H9 (cell line): ENCODE results near the gene PTPRJ. TPM values are rescaled to one million over a fixed set of nuclear protein-coding genes. Genes with fewer than 3 reads are reported as not detected.

Source experiments
- DNase-seq: peaks from one replicate; pipeline ENCODE4 v3.0.0-alpha.2; 2017
- H2AFZ ChIP-seq: one replicate; pipeline ENCODE4 v1.6.1; 2013; ENCODE audit warnings: mild to moderate bottlenecking, low read length, control low read depth, moderate library complexity
- H2AK5ac ChIP-seq: 2 replicates; pipeline ENCODE4 v1.6.1; 2013; ENCODE audit warnings: low read length, control low read depth, mixed read lengths; ENCODE audit not compliant: insufficient read length
- H2BK120ac ChIP-seq: one replicate; pipeline ENCODE4 v1.6.1; 2013; ENCODE audit warnings: low read depth, mild to moderate bottlenecking, low read length, control low read depth, inconsistent platforms; ENCODE audit not compliant: poor library complexity, severe bottlenecking
- H2BK12ac ChIP-seq: 2 replicates; pipeline ENCODE4 v1.6.1; 2013; ENCODE audit warnings: low read length, control low read depth, mixed read lengths, low read depth; ENCODE audit not compliant: insufficient read length
- H2BK15ac ChIP-seq: 2 replicates; pipeline ENCODE4 v1.6.1; 2013; ENCODE audit warnings: low read depth, low read length, control low read depth
- H2BK20ac ChIP-seq: one replicate; pipeline ENCODE4 v1.6.1; 2013; ENCODE audit warnings: low read depth, mild to moderate bottlenecking, low read length, control low read depth, inconsistent platforms; ENCODE audit not compliant: poor library complexity, severe bottlenecking
- H2BK5ac ChIP-seq: 2 replicates; pipeline ENCODE4 v1.6.1; 2013; ENCODE audit warnings: low read length, control low read depth, mixed read lengths; ENCODE audit not compliant: insufficient read length
- H3K14ac ChIP-seq: 2 replicates; pipeline ENCODE4 v1.6.1; 2013; ENCODE audit warnings: low read length, control low read depth; ENCODE audit not compliant: insufficient read depth
- H3K18ac ChIP-seq: 2 replicates; pipeline ENCODE4 v1.6.1; 2013; ENCODE audit warnings: low read depth, mild to moderate bottlenecking, mixed read lengths, low read length, control low read depth; ENCODE audit not compliant: insufficient read length
- H3K23ac ChIP-seq: 2 replicates; pipeline ENCODE4 v1.6.1; 2013; ENCODE audit warnings: low read length, control low read depth, mixed read lengths, low read depth; ENCODE audit not compliant: insufficient read length
- H3K23me2 ChIP-seq: 2 replicates; pipeline ENCODE4 v1.6.1; 2013; ENCODE audit warnings: low read depth, mild to moderate bottlenecking, mixed read lengths, low read length, control low read depth; ENCODE audit not compliant: insufficient read length, poor library complexity, severe bottlenecking
- H3K27ac ChIP-seq: 2 replicates; pipeline ENCODE4 v1.5.1; 2013; ENCODE audit warnings: low read length, control low read depth, mixed read lengths, low read depth; ENCODE audit not compliant: insufficient read length
- H3K27me3 ChIP-seq: 2 replicates; pipeline ENCODE4 v1.6.1; 2013; ENCODE audit warnings: low read length, control low read depth, inconsistent platforms; ENCODE audit not compliant: insufficient read depth
- H3K4ac ChIP-seq: 2 replicates; pipeline ENCODE4 v1.6.1; 2013; ENCODE audit warnings: low read depth, mild to moderate bottlenecking, control low read depth, inconsistent platforms, low read length, moderate library complexity
- H3K4me1 ChIP-seq: 2 replicates; pipeline ENCODE4 v1.6.1; 2013; ENCODE audit warnings: low read length, control low read depth, inconsistent platforms; ENCODE audit not compliant: insufficient read depth
- H3K4me2 ChIP-seq: 2 replicates; pipeline ENCODE4 v1.6.1; 2013; ENCODE audit warnings: low read length, control low read depth, mixed read lengths; ENCODE audit not compliant: insufficient read length, insufficient read depth
- H3K56ac ChIP-seq: 2 replicates; pipeline ENCODE4 v1.6.1; 2013; ENCODE audit warnings: low read depth, mild to moderate bottlenecking, mixed read lengths, low read length, control low read depth; ENCODE audit not compliant: insufficient read length
- H3K79me1 ChIP-seq: 2 replicates; pipeline ENCODE4 v1.6.1; 2013; ENCODE audit warnings: low read depth, mild to moderate bottlenecking, moderate library complexity, low read length, control low read depth, inconsistent platforms; ENCODE audit not compliant: insufficient read depth, poor library complexity, severe bottlenecking
- H3K79me2 ChIP-seq: 2 replicates; pipeline ENCODE4 v1.6.1; 2013; ENCODE audit warnings: low read length, control low read depth, inconsistent platforms; ENCODE audit not compliant: insufficient read depth
- H3K9ac ChIP-seq: 2 replicates; pipeline ENCODE4 v1.6.1; 2013; ENCODE audit warnings: low read length, control low read depth, mixed read lengths; ENCODE audit not compliant: insufficient read length; ENCODE audit errors: extremely low read depth
- H3K9me3 ChIP-seq: one replicate; pipeline ENCODE4 v1.6.1; 2013; ENCODE audit warnings: low read depth, low read length, inconsistent platforms; ENCODE audit not compliant: control insufficient read depth
- H3T11ph ChIP-seq: one replicate; pipeline ENCODE4 v1.6.1; 2013; ENCODE audit warnings: mild to moderate bottlenecking, low read length, control low read depth, inconsistent platforms
- H4K20me1 ChIP-seq: one replicate; pipeline ENCODE4 v1.6.1; 2013; ENCODE audit not compliant: control insufficient read depth, insufficient read length, insufficient read depth
- H4K5ac ChIP-seq: 2 replicates; pipeline ENCODE4 v1.6.1; 2013; ENCODE audit warnings: low read depth, mild to moderate bottlenecking, mixed read lengths, low read length, control low read depth; ENCODE audit not compliant: insufficient read length
- H4K8ac ChIP-seq: replicated peaks from 2 replicates; pipeline ENCODE4 v1.6.1; 2013; ENCODE audit warnings: low read length, control low read depth, mixed read lengths, low read depth; ENCODE audit not compliant: insufficient read length
- H4K91ac ChIP-seq: 2 replicates; pipeline ENCODE4 v1.6.1; 2013; ENCODE audit warnings: low read depth, mild to moderate bottlenecking, moderate library complexity, mixed read lengths, low read length, control low read depth; ENCODE audit not compliant: insufficient read length
- H3K27ac Mint-ChIP-seq, 3 experiments: 2 replicates in 2 of 3; 3 replicates in 1 of 3; pipeline ENCODE4 v1.8.0; 2020 to 2021; ENCODE audit warnings: mixed read lengths in 3 of 3, mild to moderate bottlenecking in 1 of 3, moderate library complexity in 1 of 3
- H3K27me3 Mint-ChIP-seq: 2 replicates; pipeline ENCODE4 v1.8.0; 2021; ENCODE audit warnings: low read depth, mild to moderate bottlenecking, moderate library complexity, mixed read lengths
- H3K36me3 Mint-ChIP-seq, 3 experiments: 2 replicates in 2 of 3; 3 replicates in 1 of 3; pipeline ENCODE4 v1.8.0; 2020 to 2021; ENCODE audit warnings: low read depth in 3 of 3, mixed read lengths in 3 of 3; ENCODE audit not compliant: insufficient read depth in 1 of 3
- H3K4me1 Mint-ChIP-seq, 2 experiments: 2 replicates each; pipeline ENCODE4 v1.8.0; 2020; ENCODE audit warnings: mixed read lengths in 2 of 2
- H3K4me3 Mint-ChIP-seq, 2 experiments: 2 replicates in 1 of 2; 3 replicates in 1 of 2; pipeline ENCODE4 v1.8.0; 2020 to 2021; ENCODE audit warnings: mild to moderate bottlenecking in 2 of 2, mixed read lengths in 2 of 2, moderate library complexity in 1 of 2
- H3K9me3 Mint-ChIP-seq, 2 experiments: 2 replicates in 1 of 2; 3 replicates in 1 of 2; pipeline ENCODE4 v1.8.0; 2020; ENCODE audit warnings: mild to moderate bottlenecking in 2 of 2, mixed read lengths in 2 of 2, moderate library complexity in 1 of 2
- WGBS: extraction: QIAGEN DNeasy Blood & Tissue Kit; methylation state at CpG from one replicate; pipeline ENCODE4 v1.1.7; 2013; ENCODE audit warnings: missing lambda C conversion rate, low lambda C conversion rate, mixed read lengths; ENCODE audit not compliant: insufficient read length; ENCODE audit errors: extremely low coverage; 5-methylcytosine and 5-hydroxymethylcytosine counted together
- total RNA-seq: library from RNA; stranded (reverse); gene quantifications from 2 replicates; pipeline ENCODE4 v1.2.1, GENCODE V29; 2021
- TF ChIP-seq, protein P1 (sequence below): fragments of 200-600 bp; sonication (generic); conservative IDR thresholded peaks from 3 replicates; pipeline ENCODE4 v1.8.0; 2021; ENCODE audit warnings: antibody characterized with exemption, mild to moderate bottlenecking

PTPRJ gene
- total RNA-seq, 1 experiment from 2014 or later, result 10.6 TPM

DNA sequence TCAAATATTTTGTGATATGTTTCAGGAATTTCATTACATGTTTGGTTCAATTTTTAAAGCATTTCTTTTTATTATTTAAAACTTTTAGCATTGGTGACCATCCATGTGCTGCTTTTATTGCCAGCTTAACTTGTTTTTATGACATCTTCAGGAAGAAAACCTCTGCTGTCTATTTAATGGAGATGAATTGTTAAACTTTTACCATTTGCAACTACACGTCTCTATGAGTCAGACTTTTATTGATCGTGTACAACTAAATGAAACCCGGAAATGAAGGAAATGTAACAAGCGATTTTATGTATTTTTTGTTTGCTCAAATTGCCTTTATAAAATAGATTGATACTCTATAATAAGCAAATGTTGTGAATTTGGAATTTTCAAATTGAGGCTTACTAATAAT lies 113.0 kb downstream of the PTPRJ start:
- Histone ChIP-seq H2BK12ac (no peak overlapping the region), H3K27ac (no peak overlapping the region), H3K23me2 (no peaks in the 10 kb centered on the region), H3K56ac (no peak overlapping the region), H4K8ac (no peak overlapping the region), H3K18ac (no peak overlapping the region), H2BK15ac (no peak overlapping the region), H3K4ac (no peak overlapping the region), H2BK20ac (no peak overlapping the region), H4K5ac (no peak overlapping the region), H2BK5ac (no peak overlapping the region), H3K23ac (no peak overlapping the region), H3K14ac (no peak overlapping the region), H3K4me2 (no peak overlapping the region), H3K9ac (no peak overlapping the region), H3K79me2 (no peaks in the 10 kb centered on the region), H2AFZ (no peak overlapping the region), H4K20me1 (no peaks in the 10 kb centered on the region), H4K91ac (no peak overlapping the region), H3K4me1 (peaks cover 14% of the 10 kb centered on the region; the same call in 1 of the 2 replicates), H2BK120ac (no peak overlapping the region), H3K9me3 (no peaks in the 10 kb centered on the region), H2AK5ac (no peak overlapping the region), H3K27me3 (no peaks in the 10 kb centered on the region), H3K79me1 (no peaks in the 10 kb centered on the region), H3T11ph (no peak overlapping the region)
- Mint-ChIP-seq H3K4me1 (peaks cover 44 to 49% of the 10 kb centered on the region in 2 experiments), H3K27me3 (no peaks in the 10 kb centered on the region), H3K36me3 (no peaks in the 10 kb centered on the region; a peak in 1 of 7 replicates), H3K4me3 (no peak overlapping the region), H3K27ac (no peak overlapping the region), H3K9me3 (no peaks in the 10 kb centered on the region)
- WGBS, result no CpG with 5 or more reads among the region's 4 CpGs
- TF ChIP-seq, protein P1, sequence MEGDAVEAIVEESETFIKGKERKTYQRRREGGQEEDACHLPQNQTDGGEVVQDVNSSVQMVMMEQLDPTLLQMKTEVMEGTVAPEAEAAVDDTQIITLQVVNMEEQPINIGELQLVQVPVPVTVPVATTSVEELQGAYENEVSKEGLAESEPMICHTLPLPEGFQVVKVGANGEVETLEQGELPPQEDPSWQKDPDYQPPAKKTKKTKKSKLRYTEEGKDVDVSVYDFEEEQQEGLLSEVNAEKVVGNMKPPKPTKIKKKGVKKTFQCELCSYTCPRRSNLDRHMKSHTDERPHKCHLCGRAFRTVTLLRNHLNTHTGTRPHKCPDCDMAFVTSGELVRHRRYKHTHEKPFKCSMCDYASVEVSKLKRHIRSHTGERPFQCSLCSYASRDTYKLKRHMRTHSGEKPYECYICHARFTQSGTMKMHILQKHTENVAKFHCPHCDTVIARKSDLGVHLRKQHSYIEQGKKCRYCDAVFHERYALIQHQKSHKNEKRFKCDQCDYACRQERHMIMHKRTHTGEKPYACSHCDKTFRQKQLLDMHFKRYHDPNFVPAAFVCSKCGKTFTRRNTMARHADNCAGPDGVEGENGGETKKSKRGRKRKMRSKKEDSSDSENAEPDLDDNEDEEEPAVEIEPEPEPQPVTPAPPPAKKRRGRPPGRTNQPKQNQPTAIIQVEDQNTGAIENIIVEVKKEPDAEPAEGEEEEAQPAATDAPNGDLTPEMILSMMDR, result no peak
- DNase-seq, result no peak
